Esophagus muscularis mucosa (tissue), 4 donors: ENCODE data around the gene NISCH. TPM values are rescaled to one million over a fixed set of nuclear protein-coding genes. Genes with fewer than 3 reads are reported as not detected.
A peak's percentile ranks its signal among the peaks of the same experiment; 100 is the strongest.

ENCODE experiments used
- DNase-seq: peaks from one replicate; pipeline ENCODE4 v3.0.0-alpha.2; 2017; ENCODE audit errors: extremely low spot score
- H3K27ac ChIP-seq, 4 donors: fragments of 200-600 bp; sonication (generic); replicated peaks in 1 of 4; 1 replicate in 3 of 4; 2 replicates in 1 of 4; pipeline ENCODE4 v1.5.1; 2016 to 2019; ENCODE audit warnings: mild to moderate bottlenecking in 1 of 4
- H3K27me3 ChIP-seq, 4 donors: fragments of 200-600 bp; sonication (generic); one replicate each; pipeline versions ENCODE4 v1.5.1 to v1.6.0; 2016 to 2019
- H3K36me3 ChIP-seq, 4 donors: fragments of 200-600 bp; sonication (generic); one replicate each; pipeline ENCODE4 v1.5.1; 2016 to 2019
- H3K4me1 ChIP-seq, 4 donors: fragments of 200-600 bp; sonication (generic); one replicate each; pipeline ENCODE4 v1.5.1; 2016 to 2019
- H3K4me3 ChIP-seq, 4 donors: fragments of 200-600 bp; sonication (generic); 1 replicate in 2 of 4; 2 replicates in 2 of 4; pipeline ENCODE4 v1.5.1; 2016 to 2019; ENCODE audit warnings: mild to moderate bottlenecking in 4 of 4, moderate library complexity in 1 of 4
- H3K9me3 ChIP-seq, 4 donors: fragments of 200-600 bp; sonication (generic); 1 replicate in 3 of 4; 2 replicates in 1 of 4; pipeline ENCODE4 v1.5.1; 2016 to 2019
- EP300 ChIP-seq: sonication (generic); formaldehyde crosslinking; IDR thresholded peaks from one replicate; pipeline ENCODE4 v1.6.1; 2017; ENCODE audit warnings: antibody characterized with exemption
- POLR2A ChIP-seq: fragments of 450-650 bp; IDR thresholded peaks from one replicate; pipeline ENCODE4 v1.6.1; 2017; ENCODE audit warnings: antibody characterized with exemption, moderate library complexity, mild to moderate bottlenecking, low read depth
- POLR2AphosphoS5 ChIP-seq, 2 donors: sonication (generic); formaldehyde crosslinking; IDR thresholded peaks; one replicate each; pipeline ENCODE4 v1.6.1; 2017; ENCODE audit warnings: antibody characterized with exemption in 2 of 2
- WGBS: methylation state at CpG from one replicate; pipeline ENCODE4 v1.1.5; 2018; 5-methylcytosine and 5-hydroxymethylcytosine counted together
- intact Hi-C: fragments of 100-400 bp; cut with DNase I; formaldehyde crosslinking; loops from one replicate; pipeline ENCODE4 v1.15.1; 2023
- total RNA-seq, 4 donors: library from RNA; depleted of rRNA; stranded (reverse); fragments of >200 nt; gene quantifications; one replicate each; pipeline versions ENCODE4 v1.1.0 to v1.2.1, GENCODE V29; 2016
- TF ChIP-seq, protein P1 (sequence below), 3 experiments: fragments of 200-600 bp in 2 of 3; fragments of 450-650 bp in 1 of 3; sonication (generic) in 2 of 3; IDR thresholded peaks; one replicate each; pipeline ENCODE4 v1.5.1; 2017 to 2019; ENCODE audit warnings: antibody characterized with exemption in 3 of 3, mild to moderate bottlenecking in 2 of 3, moderate library complexity in 1 of 3

NISCH gene
- total RNA-seq, 4 donors from 2014 or later = 71.9 to 110 (median 88.0) TPM

DNA sequence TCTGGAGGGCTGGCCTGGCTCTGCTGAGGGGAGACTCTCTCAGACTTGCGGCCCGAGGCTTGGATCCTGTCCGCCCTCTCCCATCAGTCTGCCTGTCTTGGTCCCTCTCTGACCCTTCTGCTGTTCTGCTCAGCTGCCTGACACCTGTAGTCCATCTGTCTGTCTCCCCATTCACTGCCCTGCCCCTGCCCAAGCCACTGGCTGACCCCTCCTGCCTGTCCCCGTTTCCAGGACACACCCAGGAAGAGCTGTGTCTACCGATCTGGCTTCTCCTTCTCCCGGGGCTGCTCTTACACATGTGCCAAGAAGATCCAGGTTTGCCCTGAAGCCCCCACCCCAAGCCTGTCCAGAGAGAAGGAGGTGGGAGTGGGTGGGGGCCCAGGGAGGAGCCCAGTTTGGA lies 59.8 kb downstream of the NISCH start:
- Histone ChIP-seq H3K27me3 (no peaks in the 10 kb centered on the region), H3K4me1 (peaks cover 0 to 12% (median 11%) of the 10 kb centered on the region in 4 donors), H3K4me3 (no peak overlapping the region), H3K27ac (no peak overlapping the region), H3K9me3 (no peaks in the 10 kb centered on the region), H3K36me3 (peaks cover 0 to 61% (median 24%) of the 10 kb centered on the region in 4 donors)
- intact Hi-C loops = no loop called here
- no peak for DNase-seq
- TF ChIP-seq EP300 = no peak
- 68% methylated on average over 6 of the region's 6 CpGs for WGBS

DNA sequence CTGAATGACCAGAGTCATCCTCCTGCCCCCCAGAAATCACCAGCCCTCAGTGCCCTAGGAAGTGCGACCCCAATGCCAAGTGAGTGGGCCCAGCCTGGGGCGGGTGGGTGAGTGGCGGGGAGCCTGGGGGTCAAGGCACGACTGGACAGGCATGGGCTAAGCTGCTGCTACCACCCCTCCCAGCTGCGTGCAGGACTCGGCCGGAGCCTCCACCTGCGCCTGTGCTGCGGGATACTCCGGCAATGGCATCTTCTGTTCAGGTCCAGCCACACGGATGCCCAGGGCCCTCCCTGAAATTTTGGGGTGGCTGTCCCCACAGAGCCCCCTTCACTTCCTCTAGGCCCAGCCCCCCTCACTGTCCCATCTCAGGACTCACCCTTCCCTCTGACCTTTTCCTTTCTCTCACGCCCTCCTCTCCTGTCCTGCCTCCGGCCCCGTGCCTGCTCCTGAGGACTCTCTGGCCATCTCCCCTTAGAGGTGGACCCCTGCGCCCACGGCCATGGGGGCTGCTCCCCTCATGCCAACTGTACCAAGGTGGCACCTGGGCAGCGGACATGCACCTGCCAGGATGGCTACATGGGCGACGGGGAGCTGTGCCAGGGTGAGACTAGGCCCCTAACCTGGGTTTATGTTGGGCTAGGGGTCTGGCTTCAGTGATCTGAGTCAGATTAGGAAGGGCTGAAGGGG lies 61.2 kb downstream of the NISCH start:
- Histone ChIP-seq H3K9me3 (no peaks in the 10 kb centered on the region), H3K4me1 (peaks cover 0 to 12% (median 11%) of the 10 kb centered on the region in 4 donors), H3K27ac (no peak overlapping the region), H3K36me3 (peaks cover 0 to 75% (median 25%) of the 10 kb centered on the region in 4 donors), H3K4me3 (no peak overlapping the region), H3K27me3 (no peaks in the 10 kb centered on the region)
- TF ChIP-seq POLR2AphosphoS5 (IDR thresholded peaks at IDR 0.05) (no peak), EP300 (no peak)
- DNase-seq = no peak
- 88% methylated on average over 8 of the region's 19 CpGs for WGBS
- intact Hi-C loops = no loop called here

DNA sequence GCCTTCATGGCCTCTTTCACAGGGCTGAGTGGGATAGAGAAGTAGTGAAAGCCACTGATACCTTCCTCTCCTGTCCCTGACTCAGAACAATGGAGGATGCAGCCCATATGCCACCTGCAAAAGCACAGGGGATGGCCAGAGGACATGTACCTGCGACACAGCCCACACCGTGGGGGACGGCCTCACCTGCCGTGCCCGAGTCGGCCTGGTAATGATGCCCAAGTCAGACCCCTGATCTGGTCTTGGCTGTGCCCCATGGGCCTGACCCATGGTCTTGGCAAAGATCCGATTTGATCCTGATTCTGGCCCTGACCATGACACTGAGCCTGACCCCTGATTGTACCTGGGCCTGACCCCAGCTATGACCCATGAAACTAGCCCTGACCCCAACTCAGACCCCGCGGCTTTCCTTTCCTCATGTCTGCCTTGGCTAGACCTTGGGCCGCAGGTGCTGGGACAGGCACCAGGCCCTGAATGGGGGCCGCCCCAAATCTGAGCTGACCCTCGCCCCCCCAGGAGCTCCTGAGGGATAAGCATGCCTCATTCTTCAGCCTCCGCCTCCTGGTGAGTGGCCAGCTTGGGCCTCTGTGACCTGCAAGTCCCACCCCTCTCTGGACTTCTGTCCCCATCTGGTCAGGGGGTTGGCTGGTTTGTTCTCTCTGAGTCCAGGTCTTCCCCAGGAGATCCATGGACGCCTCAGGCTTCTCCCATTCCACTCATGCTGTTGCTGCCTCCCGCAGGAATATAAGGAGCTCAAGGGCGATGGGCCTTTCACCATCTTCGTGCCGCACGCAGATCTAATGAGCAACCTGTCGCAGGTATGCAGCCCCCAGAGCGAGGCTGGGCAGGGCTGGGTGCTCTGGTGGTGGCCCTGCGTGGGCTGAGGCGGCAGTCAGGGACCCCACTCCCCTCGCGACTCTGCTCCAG lies 62.7 kb downstream of the NISCH start:
- H3K9me3 ChIP-seq = no peaks in the 10 kb centered on the region
- H3K4me3 ChIP-seq = peak overlapping the region; percentile 39 to 54 (median 40)
- peaks cover 0 to 12% (median 11%) of the 10 kb centered on the region in 4 donors for H3K4me1 ChIP-seq
- H3K27ac ChIP-seq = no peak overlapping the region
- 79% methylated on average over 6 of the region's 25 CpGs for WGBS
- no peaks in the 10 kb centered on the region for H3K27me3 ChIP-seq
- intact Hi-C loops = no loop called here
- no peak for DNase-seq
- peaks cover 0 to 79% (median 36%) of the 10 kb centered on the region in 4 donors for H3K36me3 ChIP-seq
- no peak for TF ChIP-seq POLR2A
- TF ChIP-seq, protein P1, sequence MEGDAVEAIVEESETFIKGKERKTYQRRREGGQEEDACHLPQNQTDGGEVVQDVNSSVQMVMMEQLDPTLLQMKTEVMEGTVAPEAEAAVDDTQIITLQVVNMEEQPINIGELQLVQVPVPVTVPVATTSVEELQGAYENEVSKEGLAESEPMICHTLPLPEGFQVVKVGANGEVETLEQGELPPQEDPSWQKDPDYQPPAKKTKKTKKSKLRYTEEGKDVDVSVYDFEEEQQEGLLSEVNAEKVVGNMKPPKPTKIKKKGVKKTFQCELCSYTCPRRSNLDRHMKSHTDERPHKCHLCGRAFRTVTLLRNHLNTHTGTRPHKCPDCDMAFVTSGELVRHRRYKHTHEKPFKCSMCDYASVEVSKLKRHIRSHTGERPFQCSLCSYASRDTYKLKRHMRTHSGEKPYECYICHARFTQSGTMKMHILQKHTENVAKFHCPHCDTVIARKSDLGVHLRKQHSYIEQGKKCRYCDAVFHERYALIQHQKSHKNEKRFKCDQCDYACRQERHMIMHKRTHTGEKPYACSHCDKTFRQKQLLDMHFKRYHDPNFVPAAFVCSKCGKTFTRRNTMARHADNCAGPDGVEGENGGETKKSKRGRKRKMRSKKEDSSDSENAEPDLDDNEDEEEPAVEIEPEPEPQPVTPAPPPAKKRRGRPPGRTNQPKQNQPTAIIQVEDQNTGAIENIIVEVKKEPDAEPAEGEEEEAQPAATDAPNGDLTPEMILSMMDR (IDR thresholded peaks at IDR 0.05) = no peak
- TF ChIP-seq POLR2AphosphoS5 (IDR thresholded peaks at IDR 0.05) = no peak
- no peak for TF ChIP-seq EP300

DNA sequence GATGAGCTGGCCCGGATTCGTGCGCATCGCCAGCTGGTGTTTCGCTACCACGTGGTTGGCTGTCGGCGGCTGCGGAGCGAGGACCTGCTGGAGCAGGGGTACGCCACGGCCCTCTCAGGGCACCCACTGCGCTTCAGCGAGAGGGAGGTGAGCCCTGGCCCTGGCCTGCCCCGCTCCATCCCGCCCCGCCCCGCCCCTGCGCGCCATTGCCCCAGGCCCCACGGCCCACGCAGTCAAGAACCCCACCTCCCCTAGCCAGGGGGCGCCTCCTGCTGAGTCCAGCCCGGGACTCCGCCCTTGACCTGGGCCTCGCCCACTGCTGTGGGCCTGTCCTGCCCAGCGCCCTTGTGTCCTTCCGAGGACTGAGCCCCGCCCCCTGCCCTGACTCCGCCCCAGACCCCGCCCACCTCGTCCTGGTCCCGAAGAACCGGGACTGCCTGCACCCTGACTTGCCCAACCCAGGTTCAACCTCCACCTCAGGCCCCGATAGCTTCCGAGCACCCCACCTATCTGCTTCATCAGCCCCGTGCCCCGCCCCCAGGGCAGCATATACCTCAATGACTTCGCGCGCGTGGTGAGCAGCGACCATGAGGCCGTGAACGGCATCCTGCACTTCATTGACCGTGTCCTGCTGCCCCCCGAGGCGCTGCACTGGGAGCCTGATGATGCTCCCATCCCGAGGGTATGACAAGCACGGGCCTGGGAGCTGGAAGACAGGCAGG lies 63.5 kb downstream of the NISCH start:
- Histone ChIP-seq H3K4me3 (peak overlapping the region; percentile 39 to 54 (median 40)), H3K9me3 (no peaks in the 10 kb centered on the region), H3K4me1 (peaks cover 0 to 12% (median 11%) of the 10 kb centered on the region in 4 donors), H3K36me3 (peaks cover 0 to 79% (median 44%) of the 10 kb centered on the region in 4 donors), H3K27me3 (no peaks in the 10 kb centered on the region), H3K27ac (no peak overlapping the region)
- intact Hi-C loops = no loop called here
- TF ChIP-seq POLR2A (no peak), EP300 (no peak), POLR2AphosphoS5 (IDR thresholded peaks at IDR 0.05) (no peak)
- TF ChIP-seq, protein P1 (IDR thresholded peaks at IDR 0.05) = no peak
- no peak for DNase-seq
- 39% methylated on average over 11 of the region's 50 CpGs for WGBS

DNA sequence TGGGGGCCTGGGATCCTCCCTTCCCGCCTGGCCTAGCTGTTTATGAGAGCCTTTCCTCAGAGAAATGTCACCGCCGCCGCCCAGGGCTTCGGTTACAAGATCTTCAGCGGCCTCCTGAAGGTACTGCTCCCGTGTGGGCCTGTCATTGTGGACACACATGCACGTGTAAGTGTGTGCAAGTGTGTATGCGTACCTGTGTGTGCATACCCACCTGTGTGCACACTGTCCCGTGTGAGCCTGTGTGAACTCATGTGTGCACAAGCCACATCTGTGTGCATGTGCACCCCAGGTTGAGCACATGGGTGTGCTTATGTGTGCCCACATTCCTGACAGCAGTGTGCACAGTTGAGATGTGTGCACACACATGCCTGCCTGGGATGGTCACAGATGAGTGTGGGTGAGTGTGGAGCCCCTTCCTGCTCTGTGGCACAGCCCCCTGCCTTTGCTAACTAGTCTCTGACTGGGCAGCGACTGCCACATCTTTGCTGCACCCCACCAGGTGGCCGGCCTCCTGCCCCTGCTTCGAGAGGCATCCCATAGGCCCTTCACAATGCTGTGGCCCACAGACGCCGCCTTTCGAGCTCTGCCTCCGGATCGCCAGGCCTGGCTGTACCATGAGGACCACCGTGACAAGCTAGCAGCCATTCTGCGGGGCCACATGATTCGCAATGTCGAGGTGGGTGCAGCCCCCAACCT lies 64.2 kb downstream of the NISCH start:
- Histone ChIP-seq H3K4me3 (no peak overlapping the region), H3K36me3 (peaks cover 0 to 79% (median 51%) of the 10 kb centered on the region in 4 donors), H3K9me3 (no peaks in the 10 kb centered on the region), H3K27me3 (no peaks in the 10 kb centered on the region), H3K27ac (no peak overlapping the region), H3K4me1 (peaks cover 3 to 17% (median 14%) of the 10 kb centered on the region in 4 donors)
- intact Hi-C loops = no loop called here
- no peak for TF ChIP-seq EP300
- TF ChIP-seq, protein P1 (IDR thresholded peaks at IDR 0.05) = no peak
- TF ChIP-seq POLR2AphosphoS5 (IDR thresholded peaks at IDR 0.05) = no peak
- TF ChIP-seq POLR2A = no peak
- 93% methylated on average over 12 of the region's 22 CpGs for WGBS
- no peak for DNase-seq
